Measurements from ENCODE around the gene VAMP8.
"Not testable (repeated sequence)": the region's sequence is repeated elsewhere in the genome, so short reads cannot be mapped to it uniquely, and the experiment has no call there.

VAMP8 gene

DNA sequence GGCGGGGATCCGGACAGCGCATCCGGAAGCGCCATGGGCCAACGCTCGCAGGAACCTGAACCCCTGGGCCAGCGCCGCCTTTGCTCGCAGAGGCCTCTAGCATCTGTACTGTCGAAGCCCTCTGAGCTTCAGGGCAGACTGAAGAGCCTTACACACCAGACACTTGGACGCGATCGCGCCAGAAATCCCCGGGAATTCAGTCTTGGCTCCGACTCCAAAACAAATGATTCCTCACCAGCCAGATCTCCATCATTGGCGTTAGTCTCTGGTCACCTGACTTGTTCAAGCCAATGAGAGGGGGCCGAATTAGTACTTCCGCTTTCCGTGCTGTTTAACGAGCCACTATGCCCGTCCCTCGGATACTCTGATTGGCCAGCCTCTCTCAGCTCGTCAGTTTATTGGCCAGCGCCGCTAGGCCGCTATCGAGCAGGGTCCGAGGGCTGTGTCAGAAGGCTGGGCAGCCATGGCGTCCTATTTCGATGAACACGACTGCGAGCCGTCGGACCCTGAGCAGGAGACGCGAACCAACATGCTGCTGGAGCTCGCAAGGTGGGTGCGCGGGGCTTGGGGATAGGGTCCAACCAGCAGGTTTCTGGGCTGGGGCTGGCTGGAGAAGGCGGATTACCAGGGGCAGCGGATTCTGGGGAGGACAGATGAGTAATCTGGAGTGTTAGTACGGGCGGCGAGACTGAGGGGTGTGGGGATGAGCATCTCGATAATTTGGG lies 18.1 kb downstream of the VAMP8 start, which contains the start of gene RNF181:
TSS of gene RNF181 (plus strand) at position 445 of the 725 bp plus-strand sequence. CDS start at position 464, 19 bp downstream.
- DNase-seq (ENCODE audit: low read depth, low spot score): peak; percentile 96
- H3K4me3 ChIP-seq (ENCODE audit: low read length): peak within 1 kb of the TSS; percentile 98

DNA sequence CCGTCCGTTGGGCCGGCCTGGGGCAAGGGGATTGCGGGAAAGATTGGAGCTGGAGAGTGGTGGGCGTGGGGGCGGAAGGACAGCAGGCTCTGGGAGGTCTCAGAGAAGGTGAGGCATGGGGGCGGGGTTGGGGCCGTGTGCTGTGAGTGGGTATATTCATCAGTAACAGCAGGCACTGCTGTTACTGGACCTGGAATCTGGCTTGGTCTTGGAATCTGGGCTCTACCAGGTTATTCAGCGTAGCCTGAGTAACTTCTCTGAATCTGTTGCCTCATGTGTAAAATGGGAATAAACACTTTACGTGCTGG lies 18.6 kb downstream of the VAMP8 start:
- DNase-seq (ENCODE audit: low read depth, low spot score): no peak
- H3K4me3 ChIP-seq (ENCODE audit: low read length): peak overlapping the region; percentile 98

DNA sequence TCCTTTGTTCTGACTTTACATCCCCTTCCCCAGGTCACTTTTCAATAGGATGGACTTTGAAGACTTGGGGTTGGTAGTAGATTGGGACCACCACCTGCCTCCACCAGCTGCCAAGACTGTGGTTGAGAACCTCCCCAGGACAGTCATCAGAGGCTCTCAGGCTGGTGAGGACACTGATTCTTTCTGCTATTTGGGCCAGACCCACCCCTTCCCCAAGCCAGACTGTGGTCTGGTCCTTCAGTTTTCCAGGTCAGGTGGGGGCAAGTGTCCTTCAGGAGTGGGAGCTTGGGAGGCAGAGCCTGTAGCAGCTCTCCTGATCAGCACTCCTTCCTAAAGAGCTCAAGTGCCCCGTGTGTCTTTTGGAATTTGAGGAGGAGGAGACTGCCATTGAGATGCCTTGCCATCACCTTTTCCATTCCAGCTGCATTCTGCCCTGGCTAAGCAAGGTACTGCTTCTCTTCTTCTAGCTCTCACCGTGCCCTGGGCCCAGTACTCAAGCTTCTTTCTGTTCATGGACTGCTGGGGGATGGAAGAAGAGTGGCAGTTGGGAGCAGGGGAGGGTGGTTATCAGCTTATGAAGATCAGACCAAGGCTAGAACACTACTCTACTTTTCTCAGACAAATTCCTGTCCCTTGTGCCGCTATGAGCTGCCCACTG lies 19.2 kb downstream of the VAMP8 start:
- H3K4me3 ChIP-seq (ENCODE audit: low read length): peak overlapping the region; percentile 98
- no peak for DNase-seq (ENCODE audit: low read depth, low spot score)

DNA sequence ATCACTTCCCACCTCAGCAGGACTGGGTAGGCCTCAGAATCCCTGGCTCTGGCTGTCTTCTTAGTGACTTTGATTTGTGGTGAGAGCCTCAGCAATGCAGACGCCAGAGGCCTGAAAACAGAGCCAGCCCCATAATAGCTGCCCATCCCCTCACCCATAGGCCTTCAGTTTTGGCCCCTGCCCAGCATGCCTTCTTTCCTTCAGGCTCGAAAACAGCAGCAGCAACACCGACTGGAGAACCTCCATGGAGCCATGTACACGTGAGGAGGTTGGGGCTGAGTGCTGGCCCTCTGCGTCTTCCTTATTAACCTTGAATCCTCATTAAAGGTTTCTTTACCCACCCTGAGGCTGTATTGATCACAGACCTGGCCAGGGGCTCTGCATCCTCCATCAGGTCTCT lies 19.9 kb downstream of the VAMP8 start:
- DNase-seq (ENCODE audit: low read depth, low spot score): no peak
- no peak overlapping the region for H3K4me3 ChIP-seq (ENCODE audit: low read length)

DNA sequence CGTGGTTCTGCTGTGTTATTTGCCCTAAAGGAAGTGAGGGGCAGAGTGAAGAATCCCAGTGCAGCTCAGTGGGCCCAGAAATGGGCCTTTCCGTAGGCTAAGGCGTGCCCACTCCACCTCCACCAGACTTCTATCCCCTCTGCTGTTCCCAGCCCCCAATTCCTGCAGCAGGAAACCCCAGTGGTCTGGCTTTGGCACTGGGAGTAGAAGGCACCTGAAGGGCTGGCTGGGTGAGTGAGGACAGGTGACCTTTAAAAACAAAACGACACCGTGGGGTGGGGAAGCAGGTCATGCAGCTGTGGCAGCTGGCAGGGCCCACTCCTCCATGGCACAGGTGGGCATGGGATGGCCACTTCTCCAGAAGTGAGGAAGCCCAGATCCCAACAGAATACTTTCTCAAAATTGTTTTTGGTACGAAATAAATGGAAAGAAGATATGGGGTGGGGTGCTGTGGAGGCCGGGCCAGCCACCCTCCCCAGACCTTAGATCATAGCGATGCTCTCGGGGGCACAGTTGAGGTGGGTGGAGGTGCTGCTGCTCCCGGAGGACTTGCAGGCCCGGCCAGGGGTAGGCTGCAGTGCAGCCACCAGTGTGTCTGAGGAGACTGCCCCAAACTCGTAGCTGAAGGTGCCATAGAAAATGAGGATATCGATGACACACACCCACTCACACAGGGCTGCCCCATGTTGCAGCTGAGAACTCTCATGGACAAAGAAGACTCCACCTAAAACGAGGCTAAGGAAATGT lies 21.4 kb downstream of the VAMP8 start:
- no peak for DNase-seq (ENCODE audit: low read depth, low spot score)
- no peak overlapping the region for H3K4me3 ChIP-seq (ENCODE audit: low read length)

DNA sequence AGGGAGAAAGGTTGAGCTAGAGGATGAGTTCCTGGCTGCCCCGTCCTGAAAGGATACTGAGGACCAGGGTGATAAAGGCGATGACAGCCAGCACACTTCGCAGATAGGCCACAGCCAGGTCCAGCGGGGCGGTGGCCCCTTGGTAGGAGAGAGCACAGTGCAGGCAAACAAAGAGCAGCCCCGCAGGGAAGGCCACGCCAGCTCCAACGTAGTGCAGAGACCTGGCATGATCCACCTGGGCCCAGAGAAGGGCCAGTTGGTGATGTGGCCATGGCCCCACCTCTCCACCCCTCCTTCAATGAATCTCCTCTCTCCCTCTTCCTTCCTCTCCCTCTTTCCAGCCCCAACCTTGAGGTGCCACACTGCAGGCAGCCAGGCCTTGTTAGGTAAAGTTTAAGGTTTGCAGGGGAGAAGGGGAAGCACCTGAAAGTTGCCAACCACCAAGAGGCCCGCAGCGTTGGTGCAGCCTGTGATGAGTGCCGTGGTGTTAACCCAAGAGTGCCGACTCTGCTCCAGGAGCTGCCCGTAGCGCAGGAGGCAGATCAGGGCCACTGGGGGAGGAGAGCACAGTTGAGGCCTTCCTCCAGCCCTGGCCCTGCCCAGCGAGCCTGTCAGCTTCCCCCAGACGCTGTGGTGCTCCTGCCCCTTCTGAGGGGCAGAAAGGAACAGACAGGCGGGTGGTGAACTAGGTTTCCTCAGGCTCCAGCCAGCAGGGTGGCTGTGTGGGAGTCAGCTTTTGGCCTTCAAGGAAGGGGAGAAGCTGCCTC lies 22.3 kb downstream of the VAMP8 start:
- H3K4me3 ChIP-seq (ENCODE audit: low read length): no peak overlapping the region
- no peak for DNase-seq (ENCODE audit: low read depth, low spot score)

DNA sequence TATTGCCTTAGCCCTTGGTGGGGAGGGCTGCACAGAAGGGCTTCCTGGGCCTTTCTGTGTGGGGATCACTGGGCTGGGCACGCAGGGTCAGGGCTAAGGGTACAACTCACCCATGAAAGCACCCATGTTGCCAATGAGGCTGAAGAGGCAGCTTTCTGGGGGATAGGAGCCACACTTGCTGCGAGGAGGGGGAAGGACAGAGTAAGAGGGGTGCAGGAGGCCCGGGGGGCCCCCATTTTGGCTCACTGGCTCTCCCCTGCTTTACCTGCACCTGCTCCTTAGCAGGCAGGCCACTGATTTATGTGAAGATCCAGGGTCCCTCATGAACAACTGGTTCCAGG lies 22.8 kb downstream of the VAMP8 start:
- H3K4me3 ChIP-seq (ENCODE audit: low read length): no peak overlapping the region
- DNase-seq (ENCODE audit: low read depth, low spot score): no peak

DNA sequence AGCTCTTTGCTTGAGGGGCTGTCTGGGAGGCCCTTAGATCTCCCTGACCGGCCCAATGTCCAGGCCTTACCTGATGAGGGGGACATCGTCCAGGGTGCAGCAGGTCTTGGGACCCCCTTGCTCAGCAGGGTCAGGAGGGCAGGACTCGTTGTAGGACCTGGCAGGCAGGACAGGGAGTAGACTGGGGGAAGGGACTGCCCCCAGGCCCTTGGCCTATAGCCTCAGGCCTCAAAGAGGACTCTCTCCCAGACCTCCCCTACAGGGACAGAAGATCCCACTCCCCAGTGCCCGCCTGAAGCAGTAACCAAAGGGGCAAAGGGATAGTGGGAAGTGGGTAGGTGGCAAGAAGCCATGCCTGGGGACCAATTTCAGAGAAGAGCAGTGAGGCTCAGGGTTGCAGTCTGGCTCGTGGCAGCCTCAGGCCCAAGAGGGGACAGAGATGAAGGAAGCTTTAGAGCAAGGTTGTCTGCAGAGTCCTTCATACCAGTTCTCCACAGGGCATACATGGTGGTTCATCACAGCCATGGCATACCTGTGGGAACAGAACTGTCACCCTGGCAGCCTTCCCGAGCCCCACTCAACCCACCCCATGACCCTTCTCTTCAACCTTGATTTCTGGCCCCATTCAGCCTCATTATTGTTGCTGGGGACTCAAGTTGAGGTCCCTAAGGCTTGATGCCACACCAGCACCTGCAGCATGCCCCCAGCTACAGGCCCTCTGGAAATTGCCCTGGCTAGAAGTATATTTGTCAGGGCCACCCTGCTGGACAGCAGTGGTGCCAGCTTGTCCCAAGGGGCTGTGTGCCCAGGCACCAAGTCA lies 23.8 kb downstream of the VAMP8 start:
- DNase-seq (ENCODE audit: low read depth, low spot score): no peak
- no peak overlapping the region for H3K4me3 ChIP-seq (ENCODE audit: low read length)

DNA sequence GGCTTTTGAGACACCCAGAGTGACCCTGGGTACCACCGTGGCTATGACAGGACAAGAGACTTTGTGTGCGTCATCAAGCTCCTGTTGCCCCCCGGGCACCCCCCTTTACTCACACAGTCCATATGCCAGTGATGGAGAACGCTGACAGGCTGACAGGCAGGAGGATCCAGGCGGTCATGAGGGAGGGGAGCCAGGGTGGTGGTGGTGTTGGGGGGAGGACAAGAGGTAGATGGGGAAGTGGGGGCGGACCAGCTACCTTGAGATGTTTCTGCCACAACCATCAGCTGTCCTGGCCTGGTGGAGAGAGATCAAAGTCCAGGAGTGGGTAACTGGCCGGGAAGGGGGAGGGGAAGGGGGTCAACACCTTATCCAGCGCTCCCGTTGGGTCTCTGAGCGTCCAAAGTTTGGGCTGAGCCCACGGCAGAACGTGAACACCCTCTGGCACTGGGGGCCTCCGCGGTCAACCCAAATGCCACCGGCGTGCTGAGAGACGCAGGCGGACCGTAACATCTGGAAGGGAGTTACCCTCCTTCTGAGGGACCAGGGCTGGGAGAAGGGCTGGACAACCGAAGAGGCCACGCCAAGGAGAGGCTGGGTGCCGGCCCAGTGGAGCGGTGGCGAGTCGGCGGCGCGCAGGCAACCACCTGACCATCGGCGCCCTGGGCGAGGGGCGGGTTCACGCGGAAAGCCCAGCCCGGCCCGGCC lies 24.5 kb downstream of the VAMP8 start:
- no peak for DNase-seq (ENCODE audit: low read depth, low spot score)
- no peak overlapping the region for H3K4me3 ChIP-seq (ENCODE audit: low read length)

DNA sequence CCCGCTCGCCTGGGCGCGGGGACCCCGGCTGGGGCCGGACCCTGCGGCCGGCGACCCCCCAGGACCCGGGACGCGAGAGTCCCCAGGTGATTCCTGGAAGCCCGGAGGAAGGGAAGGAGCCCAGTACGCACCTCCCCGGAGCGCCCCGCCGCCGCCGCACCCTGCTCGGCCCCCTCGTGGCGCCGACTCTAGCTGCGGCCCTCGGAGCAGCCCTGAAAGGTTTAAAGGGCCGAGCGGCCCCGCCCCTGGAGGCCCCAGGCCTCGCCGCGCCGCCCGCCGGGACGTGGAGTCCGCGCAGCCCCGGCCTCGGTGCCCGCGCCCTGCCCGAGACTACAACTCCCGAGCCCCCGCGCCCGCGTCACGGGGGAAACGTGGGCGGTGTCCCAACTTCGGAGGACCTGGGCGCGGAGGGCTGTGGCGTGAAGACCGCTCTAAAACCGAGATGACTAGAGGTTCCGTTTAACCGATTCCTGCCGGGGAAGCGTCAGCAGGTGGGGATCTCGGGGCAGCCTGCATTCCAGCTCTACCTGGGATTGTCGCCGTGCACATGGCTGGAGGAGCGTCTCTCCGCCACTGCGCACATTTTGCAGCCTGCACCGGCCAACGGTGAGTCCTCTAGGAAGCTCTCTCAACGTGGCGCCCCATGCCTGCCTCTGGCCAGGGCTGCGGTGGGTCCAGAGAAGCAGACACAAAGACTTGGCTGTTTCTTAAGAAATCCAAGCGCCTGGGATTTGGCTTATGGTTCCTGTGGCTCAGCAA lies 25.3 kb downstream of the VAMP8 start, which contains the start of gene TMEM150A:
TSS of gene TMEM150A (minus strand) at position 223 of the 759 bp plus-strand sequence. CDS start 750 bp downstream, outside the sequence.
- no peak for DNase-seq (ENCODE audit: low read depth, low spot score)
- H3K4me3 ChIP-seq (ENCODE audit: low read length): peak within 1 kb of the TSS; percentile 27

DNA sequence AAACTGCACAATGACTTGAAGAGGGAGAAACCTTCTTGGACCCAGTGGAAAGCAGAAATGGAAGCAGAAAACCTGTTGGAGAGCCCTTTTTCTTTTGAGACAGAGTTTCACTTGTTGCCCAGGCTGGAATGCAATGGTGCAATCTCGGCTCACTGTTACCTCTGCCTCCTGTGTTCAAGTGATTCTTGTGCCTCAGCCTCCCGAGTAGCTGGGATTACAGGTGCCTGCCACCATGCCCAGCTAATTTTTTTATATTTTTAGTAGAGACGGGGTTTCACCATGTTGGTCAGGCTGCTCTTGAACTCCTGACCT lies 26.7 kb downstream of the VAMP8 start:
- H3K4me3 ChIP-seq (ENCODE audit: low read length); DNase-seq (ENCODE audit: low read depth, low spot score): not testable (repeated sequence)

DNA sequence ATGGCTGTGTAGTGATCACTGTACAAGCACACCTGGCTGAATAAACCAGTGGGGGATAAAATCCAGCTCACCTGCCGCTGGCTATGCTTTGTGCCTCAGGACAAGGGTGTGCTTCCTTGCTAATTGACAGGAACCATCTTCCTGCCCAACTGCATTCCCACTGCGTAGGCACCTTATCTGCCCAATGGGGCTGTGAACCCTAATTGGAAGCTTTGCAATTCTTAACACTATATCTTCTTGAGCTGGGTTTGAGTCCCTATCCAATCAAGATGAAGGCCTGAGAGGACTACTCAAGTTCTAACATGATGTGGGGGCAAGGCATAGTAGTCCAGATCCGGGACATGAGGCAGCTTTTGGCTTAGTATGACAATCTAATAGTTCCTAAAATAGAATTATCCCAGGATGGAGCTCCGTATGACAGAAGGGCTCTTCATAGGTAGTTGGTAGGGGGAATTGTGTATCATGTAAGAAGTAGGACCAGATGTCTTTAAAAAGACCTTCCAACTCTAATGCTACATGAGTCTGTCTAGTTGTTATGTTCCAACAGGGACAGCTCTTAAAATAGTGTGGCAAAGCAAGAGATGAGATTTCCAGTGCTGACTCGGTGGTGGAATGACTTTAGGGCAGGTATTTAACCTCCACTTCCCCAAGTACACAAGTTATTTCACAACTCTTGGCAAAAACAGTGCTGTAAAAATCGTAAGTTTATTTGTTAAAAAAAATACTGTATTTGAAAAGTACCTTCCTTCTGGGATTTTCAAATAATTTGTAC lies 27.4 kb downstream of the VAMP8 start:
- DNase-seq (ENCODE audit: low read depth, low spot score): no peak
- no peak overlapping the region for H3K4me3 ChIP-seq (ENCODE audit: low read length)

DNA sequence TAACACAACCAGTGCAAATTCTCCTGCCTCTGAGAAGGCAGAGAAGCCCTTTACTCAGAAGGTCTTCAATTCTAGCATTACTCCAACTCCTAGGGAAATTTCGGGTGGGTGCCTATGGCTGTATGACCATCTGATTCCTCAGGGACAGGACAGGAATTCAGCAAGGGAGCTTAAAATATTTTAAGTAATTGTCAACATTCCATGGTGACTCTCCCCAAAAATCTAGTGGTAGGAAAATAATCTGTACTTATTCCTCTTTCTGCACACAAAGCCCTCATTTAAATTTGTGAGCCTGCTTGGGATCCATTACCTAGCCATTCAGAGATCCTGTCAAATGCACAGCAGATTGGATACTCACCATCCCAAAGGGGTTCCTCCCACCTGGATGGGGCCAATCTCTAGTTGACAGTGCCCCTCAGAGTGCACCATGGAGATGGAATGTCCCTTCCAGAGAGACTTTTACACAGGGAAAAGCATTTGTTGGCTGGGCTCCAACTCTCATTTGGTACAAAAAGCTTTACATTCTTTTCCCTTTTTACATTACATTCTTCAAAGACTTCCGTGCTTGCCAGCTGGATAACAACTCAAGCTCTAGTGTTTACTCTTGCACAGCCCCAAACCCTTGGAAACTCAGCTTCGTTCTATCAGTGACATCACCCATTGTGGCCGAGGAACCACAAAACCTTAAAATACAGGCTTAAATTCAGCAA lies 28.2 kb downstream of the VAMP8 start:
- H3K4me3 ChIP-seq (ENCODE audit: low read length): no peak overlapping the region
- no peak for DNase-seq (ENCODE audit: low read depth, low spot score)

DNA sequence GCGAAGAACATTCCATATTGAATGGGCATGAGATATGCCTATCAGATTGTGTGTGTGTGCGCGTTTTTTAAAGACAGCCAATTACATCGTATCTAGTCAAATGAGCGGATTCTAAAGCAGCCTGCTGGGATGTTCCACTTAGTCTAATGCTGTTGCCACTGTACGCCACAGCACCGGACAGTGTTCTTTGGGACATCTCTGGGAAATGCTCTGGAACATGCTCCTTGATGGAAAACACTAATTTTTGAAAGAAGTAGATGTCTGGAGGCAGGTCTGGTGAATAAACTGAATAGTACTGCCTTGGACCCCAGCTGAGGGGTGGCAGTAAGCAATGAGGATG lies 28.7 kb downstream of the VAMP8 start:
- DNase-seq (ENCODE audit: low read depth, low spot score): no peak
- no peak overlapping the region for H3K4me3 ChIP-seq (ENCODE audit: low read length)

DNA sequence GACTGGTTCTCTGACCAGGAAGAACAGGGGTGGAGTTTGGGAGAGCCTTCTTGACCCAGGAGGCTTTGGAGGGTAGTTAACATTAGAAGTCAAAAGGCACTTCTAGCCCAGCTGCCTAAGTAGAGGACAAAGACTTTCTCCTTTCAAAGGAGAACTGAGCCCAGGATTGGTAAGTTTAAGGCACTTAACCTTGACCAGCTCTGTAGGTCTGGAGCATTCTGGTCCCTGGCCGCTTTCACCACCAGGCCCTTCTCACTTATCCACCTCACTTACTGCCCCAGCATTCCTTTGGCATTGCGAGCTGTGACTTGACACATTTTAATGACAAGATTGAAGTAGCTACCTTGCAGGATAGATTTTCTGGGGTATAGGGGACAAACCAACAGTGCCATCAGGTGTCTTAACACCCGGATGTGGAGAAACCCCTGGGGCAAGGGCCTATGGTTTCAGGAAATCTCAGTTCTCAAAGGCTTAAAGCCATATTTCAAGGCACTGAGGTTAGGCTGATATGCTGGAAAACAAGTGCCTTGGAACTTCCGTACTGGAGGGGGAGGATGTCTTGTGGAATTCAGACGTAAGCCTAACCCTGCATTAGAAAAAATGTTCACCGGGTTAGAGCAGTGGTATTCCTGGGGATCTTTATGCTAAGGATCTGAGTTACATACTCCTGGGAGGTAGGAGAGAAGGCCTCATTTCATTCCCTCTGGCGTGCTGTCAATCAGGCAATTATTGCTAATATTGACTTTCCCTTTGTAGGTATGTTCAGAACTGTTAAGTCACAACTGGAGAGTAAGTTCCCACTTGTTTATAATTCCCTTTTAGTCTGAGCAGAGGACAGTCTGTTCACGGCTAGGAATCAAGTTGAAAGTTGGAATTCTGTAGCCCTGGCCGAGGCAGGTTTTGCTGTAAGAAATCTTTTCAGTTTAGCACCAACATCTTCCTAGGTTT lies 30.2 kb downstream of the VAMP8 start:
- H3K4me3 ChIP-seq (ENCODE audit: low read length): no peak overlapping the region
- no peak for DNase-seq (ENCODE audit: low read depth, low spot score)

Measured in Jurkat, Clone E6-1 (cell line).